ENCODE results near the gene ANK3.

The ANK3 gene

GRCh38 chr10:60194421-60194820 lies 195.3 kb downstream of the ANK3 start:
- in situ Hi-C loops (cut with HindIII; ENCODE audit: low sequenced_read_pairs), result no loop called here

- in situ Hi-C loops (cut with HindIII; ENCODE audit: low sequenced_read_pairs), result no loop called here
Measured at GRCh38 chr10:60192946-60193345, 196.7 kb downstream of the ANK3 start.

- in situ Hi-C loops (cut with HindIII; ENCODE audit: low sequenced_read_pairs), result no loop called here
Measured at GRCh38 chr10:60189861-60190475, 199.7 kb downstream of the ANK3 start.

GRCh38 chr10:60188548-60188947 lies 201.1 kb downstream of the ANK3 start:
- in situ Hi-C loops (cut with HindIII; ENCODE audit: low sequenced_read_pairs), result no loop called here

- in situ Hi-C loops (cut with HindIII; ENCODE audit: low sequenced_read_pairs), result no loop called here
Measured at GRCh38 chr10:60187691-60188090, 202.0 kb downstream of the ANK3 start.

- in situ Hi-C loops (cut with HindIII; ENCODE audit: low sequenced_read_pairs), result no loop called here
Measured at GRCh38 chr10:60186315-60187071, 203.2 kb downstream of the ANK3 start.

- in situ Hi-C loops (cut with HindIII; ENCODE audit: low sequenced_read_pairs), result no loop called here
Measured at GRCh38 chr10:60185421-60185820, 204.3 kb downstream of the ANK3 start.

GRCh38 chr10:60182691-60183090 lies 207.0 kb downstream of the ANK3 start:
- in situ Hi-C loops (cut with HindIII; ENCODE audit: low sequenced_read_pairs), result no loop called here

GRCh38 chr10:60176925-60177324 lies 212.8 kb downstream of the ANK3 start:
- in situ Hi-C loops (cut with HindIII; ENCODE audit: low sequenced_read_pairs), result no loop called here

GRCh38 chr10:60175441-60175971 lies 214.2 kb downstream of the ANK3 start:
- in situ Hi-C loops (cut with HindIII; ENCODE audit: low sequenced_read_pairs), result no loop called here

- in situ Hi-C loops (cut with HindIII; ENCODE audit: low sequenced_read_pairs), result no loop called here
Measured at GRCh38 chr10:60172363-60172990, 217.2 kb downstream of the ANK3 start.

- in situ Hi-C loops (cut with HindIII; ENCODE audit: low sequenced_read_pairs), result no loop called here
Measured at GRCh38 chr10:60171436-60172013, 218.2 kb downstream of the ANK3 start.

- in situ Hi-C loops (cut with HindIII; ENCODE audit: low sequenced_read_pairs), result no loop called here
Measured at GRCh38 chr10:60170250-60170649, 219.4 kb downstream of the ANK3 start.

- in situ Hi-C loops (cut with HindIII; ENCODE audit: low sequenced_read_pairs), result no loop called here
Measured at GRCh38 chr10:60169111-60169510, 220.6 kb downstream of the ANK3 start.

GRCh38 chr10:60167050-60167449 lies 222.6 kb downstream of the ANK3 start:
- in situ Hi-C loops (cut with HindIII; ENCODE audit: low sequenced_read_pairs), result no loop called here

- in situ Hi-C loops (cut with HindIII; ENCODE audit: low sequenced_read_pairs), result no loop called here
Measured at GRCh38 chr10:60163786-60164185, 225.9 kb downstream of the ANK3 start.

GRCh38 chr10:60162631-60163030 lies 227.0 kb downstream of the ANK3 start:
- in situ Hi-C loops (cut with HindIII; ENCODE audit: low sequenced_read_pairs), result no loop called here

- in situ Hi-C loops (cut with HindIII; ENCODE audit: low sequenced_read_pairs), result no loop called here
Measured at GRCh38 chr10:60155943-60156683, 233.6 kb downstream of the ANK3 start.

GRCh38 chr10:60155099-60155877 lies 234.4 kb downstream of the ANK3 start:
- in situ Hi-C loops (cut with HindIII; ENCODE audit: low sequenced_read_pairs), result no loop called here

GRCh38 chr10:60149003-60149402 lies 240.7 kb downstream of the ANK3 start:
- in situ Hi-C loops (cut with HindIII; ENCODE audit: low sequenced_read_pairs), result no loop called here
